GM12878 (cell line): ENCODE results near the gene PTPRD.

Experiments used
- CTCF ChIP-seq, 3 experiments: IDR thresholded peaks in 2 of 3; conservative IDR thresholded peaks in 1 of 3; 2 replicates each; pipeline ENCODE4 v1.5.1; 2011; ENCODE audit warnings: low read depth in 3 of 3, low read length in 3 of 3, mild to moderate bottlenecking in 3 of 3, control low read depth in 2 of 3, moderate library complexity in 2 of 3, inconsistent platforms in 1 of 3, mixed read lengths in 1 of 3; ENCODE audit not compliant: control insufficient read depth in 2 of 3, insufficient read depth in 1 of 3; ENCODE audit errors: extremely low read depth in 1 of 3
- EZH2 ChIP-seq: IDR thresholded peaks from 2 replicates; pipeline ENCODE4 v1.6.1; 2012; ENCODE audit warnings: low read depth, mild to moderate bottlenecking, control low read depth, inconsistent platforms, low read length, borderline replicate concordance; ENCODE audit not compliant: control insufficient read depth
- MEF2A ChIP-seq: IDR thresholded peaks from 2 replicates; pipeline ENCODE4 v1.6.1; 2011; ENCODE audit warnings: low read depth, mild to moderate bottlenecking, low read length, moderate library complexity; ENCODE audit not compliant: insufficient read depth
- POLR2A ChIP-seq: IDR thresholded peaks from 2 replicates; pipeline ENCODE4 v1.6.1; 2011; ENCODE audit warnings: low read depth, mild to moderate bottlenecking, low read length
- TAF1 ChIP-seq: IDR thresholded peaks from 2 replicates; pipeline ENCODE4 v1.6.1; 2011; ENCODE audit warnings: mild to moderate bottlenecking, low read depth, low read length, borderline replicate concordance

GRCh38 chr9:8429768-8430167 lies 2183.0 kb downstream of the PTPRD start:
- TF ChIP-seq POLR2A (no peak), EZH2 (no peak), MEF2A (no peak), TAF1 (no peak), CTCF (IDR thresholded peaks at IDR 0.05 in 2 of 3, conservative IDR thresholded peaks at IDR 0.05 in 1 of 3; ENCODE audit: control insufficient read depth in 2 of 3, extremely low read depth in 1 of 3, insufficient read depth in 1 of 3, low read depth in 3 of 3, low read length in 3 of 3) (no peak)
